HepG2 (cell line): ENCODE results near the gene PROKR1. TPM values are rescaled to one million over a fixed set of nuclear protein-coding genes. Genes with fewer than 3 reads are reported as not detected.

ENCODE experiments used
- ATAC-seq: fragments of 200-7000 bp; cut with Tn5 transposase; 3 replicates; pipeline ENCODE4 v1.9.1; 2020; ENCODE audit warnings: mild to moderate bottlenecking, moderate library complexity
- BruUV-seq: library from RNA; stranded (reverse); fragments of 400-500 nt; replicated peaks from 2 replicates; lab custom pipeline; 2021; lab: Mats Ljungman, UMichigan
- CTCF ChIA-PET: fragments of 300-600 bp; formaldehyde crosslinking; extraction: SDS; loops from one replicate; lab custom pipeline; 2021; ENCODE audit warnings: low total read pairs, inconsistent platforms, low intra/inter-chr PET ratio; lab: Yijun Ruan, JAX
- POLR2A ChIA-PET: fragments of 350-600 bp; sonication (Branson Sonifier 250); formaldehyde crosslinking; loops from one replicate; lab custom pipeline; 2020; ENCODE audit warnings: antibody characterized with exemption, inconsistent platforms; lab: Yijun Ruan, JAX
- DNase-seq: peaks from one replicate; pipeline ENCODE4 v3.0.0-alpha.2; 2015; ENCODE audit warnings: low spot score
- FAIRE-seq: peaks from 3 replicates; lab custom pipeline; 2011; peaks lifted over from hg19 to GRCh38; lab: Jason Lieb, UNC
- H2AFZ ChIP-seq: one replicate; pipeline ENCODE4 v1.6.1; 2011; ENCODE audit warnings: low read length, inconsistent platforms
- H3K27ac ChIP-seq: fragments of 300-600 bp; 3 replicates; pipeline ENCODE4 v1.8.0; 2011; ENCODE audit warnings: mixed run types, mild to moderate bottlenecking, mixed read lengths, low read length, inconsistent platforms; ENCODE audit not compliant: insufficient read depth; ENCODE audit errors: extremely low read length
- H3K27me3 ChIP-seq, 2 experiments: fragments of 200-600 bp in 1 of 2; 2 replicates in 1 of 2; 3 replicates in 1 of 2; pipeline versions ENCODE4 v1.6.0 to v1.8.0; 2011; ENCODE audit warnings: low read length in 2 of 2, mild to moderate bottlenecking in 2 of 2, moderate library complexity in 2 of 2, inconsistent platforms in 1 of 2; ENCODE audit not compliant: insufficient read depth in 2 of 2, control insufficient read depth in 1 of 2
- H3K36me3 ChIP-seq, 2 experiments: fragments of 200-600 bp in 1 of 2; replicated peaks in 1 of 2; 2 replicates in 1 of 2; 3 replicates in 1 of 2; pipeline versions ENCODE4 v1.5.1 to v1.8.0; 2011; ENCODE audit warnings: low read length in 2 of 2, inconsistent platforms in 1 of 2; ENCODE audit not compliant: insufficient read depth in 2 of 2, control insufficient read depth in 1 of 2
- H3K4me1 ChIP-seq: 2 replicates; pipeline ENCODE4 v1.5.1; 2012; ENCODE audit warnings: low read length, inconsistent platforms; ENCODE audit not compliant: insufficient read depth
- H3K4me2 ChIP-seq: 2 replicates; pipeline ENCODE4 v1.6.0; 2011; ENCODE audit warnings: low read depth, low read length, inconsistent platforms
- H3K4me3 ChIP-seq, 3 experiments: fragments of 200-600 bp in 1 of 3; sonication (generic), shearing (Covaris generic) in 1 of 3; replicated peaks in 1 of 3; 2 replicates each; pipeline ENCODE4 v1.5.1; 2011 to 2016; ENCODE audit warnings: low read length in 3 of 3, inconsistent platforms in 2 of 3, low read depth in 2 of 3, mild to moderate bottlenecking in 2 of 3, control low read depth in 1 of 3, mixed read lengths in 1 of 3; ENCODE audit not compliant: insufficient read depth in 1 of 3
- H3K79me2 ChIP-seq: one replicate; pipeline ENCODE4 v1.6.1; 2011; ENCODE audit warnings: low read length, inconsistent platforms; ENCODE audit not compliant: insufficient read depth
- H3K9ac ChIP-seq: 2 replicates; pipeline ENCODE4 v1.6.0; 2011; ENCODE audit warnings: mild to moderate bottlenecking, low read depth, low read length, inconsistent platforms; ENCODE audit not compliant: insufficient read depth
- H3K9me3 ChIP-seq: 2 replicates; pipeline ENCODE4 v1.5.1; 2012; ENCODE audit warnings: mild to moderate bottlenecking, low read length
- H4K20me1 ChIP-seq: 2 replicates; pipeline ENCODE4 v1.6.0; 2011; ENCODE audit warnings: inconsistent platforms, mild to moderate bottlenecking, low read length, moderate library complexity; ENCODE audit not compliant: insufficient read depth
- ATF7 ChIP-seq, 2 experiments: fragments of 450-650 bp in 1 of 2; sonication (generic) in 1 of 2; formaldehyde crosslinking in 1 of 2; IDR thresholded peaks; 2 replicates each; pipeline versions ENCODE4 v1.4.0 to v1.6.1; 2016 to 2020; ENCODE audit warnings: antibody characterized with exemption in 1 of 2, mild to moderate bottlenecking in 1 of 2, missing genetic modification reagents in 1 of 2
- GFI1 ChIP-seq: sonication (generic); formaldehyde crosslinking; IDR thresholded peaks from 2 replicates; pipeline ENCODE4 v1.5.0; 2020; ENCODE audit warnings: missing genetic modification reagents, mild to moderate bottlenecking, borderline replicate concordance
- HOXA3 ChIP-seq: sonication (generic); formaldehyde crosslinking; IDR thresholded peaks from 2 replicates; pipeline ENCODE4 v1.5.0; 2020; ENCODE audit warnings: missing genetic modification reagents
- PHF20 ChIP-seq: sonication (generic); formaldehyde crosslinking; IDR thresholded peaks from 2 replicates; pipeline ENCODE4 v1.5.0; 2020; ENCODE audit warnings: mild to moderate bottlenecking, missing genetic modification reagents
- TOE1 ChIP-seq: sonication (generic); formaldehyde crosslinking; IDR thresholded peaks from 2 replicates; pipeline ENCODE4 v1.4.0; 2020; ENCODE audit warnings: mild to moderate bottlenecking, missing genetic modification reagents
- ZBTB49 ChIP-seq: sonication (generic); formaldehyde crosslinking; IDR thresholded peaks from 2 replicates; pipeline ENCODE4 v1.4.0; 2020; ENCODE audit warnings: missing genetic modification reagents, borderline replicate concordance
- ZNF343 ChIP-seq: sonication (generic); formaldehyde crosslinking; IDR thresholded peaks from 2 replicates; pipeline ENCODE4 v1.4.0; 2020; ENCODE audit warnings: mild to moderate bottlenecking, missing genetic modification reagents
- WGBS: methylation state at CpG from one replicate; pipeline ENCODE4 v1.1.6; 2017; ENCODE audit warnings: low lambda C conversion rate; 5-methylcytosine and 5-hydroxymethylcytosine counted together
- in situ Hi-C: cut with HindIII; loops from 2 replicates; pipeline ENCODE4 v1.10.0; 2017; ENCODE audit warnings: low pct_unique_long_range_greater_than_20kb; ENCODE audit not compliant: extremely low pct_ligation_motif_present
- intact Hi-C: fragments of 100-400 bp; cut with micrococcal nuclease; formaldehyde crosslinking; loops from one replicate; pipeline ENCODE4 v1.10.0; 2022; ENCODE audit not compliant: unreplicated experiment
- polyA plus RNA-seq, 8 experiments: library from polyadenylated mRNA; depleted of rRNA in 3 of 8; stranded (reverse) in 7 of 8; unstranded in 1 of 8; fragments of >200 nt; fragmentation: Illumina TruSeq in 4 of 8; extraction: Trizol in 4 of 8; gene quantifications; 2 replicates each; pipeline versions ENCODE4 v1.2.1 to v1.2.3, GENCODE V29; 2011 to 2016; ENCODE audit warnings: low read depth in 4 of 8, missing spikeins in 1 of 8, mixed read lengths in 1 of 8; ENCODE audit not compliant: insufficient read depth in 1 of 8
- total RNA-seq, 5 experiments: library from RNA; depleted of rRNA; stranded (reverse); fragments of >200 nt; fragmentation: Illumina TruSeq; extraction: Trizol; gene quantifications; 2 replicates each; pipeline ENCODE4 v1.2.3, GENCODE V29; 2016; ENCODE audit warnings: low read depth in 1 of 5
- TF ChIP-seq, protein P1 (sequence below): sonication (generic); formaldehyde crosslinking; IDR thresholded peaks from 2 replicates; pipeline ENCODE4 v1.5.0; 2020; ENCODE audit warnings: missing genetic modification reagents
- TF ChIP-seq, protein P2 (sequence below): sonication (generic); formaldehyde crosslinking; IDR thresholded peaks from 2 replicates; pipeline ENCODE4 v1.8.0; 2022; ENCODE audit warnings: missing genetic modification reagents, mild to moderate bottlenecking, borderline replicate concordance

PROKR1 gene
- total and polyA plus RNA-seq, 2 of the 13 experiments (the other 11 are each of a cell fraction or from before 2014, with no cell fraction given), result not detected

DNA sequence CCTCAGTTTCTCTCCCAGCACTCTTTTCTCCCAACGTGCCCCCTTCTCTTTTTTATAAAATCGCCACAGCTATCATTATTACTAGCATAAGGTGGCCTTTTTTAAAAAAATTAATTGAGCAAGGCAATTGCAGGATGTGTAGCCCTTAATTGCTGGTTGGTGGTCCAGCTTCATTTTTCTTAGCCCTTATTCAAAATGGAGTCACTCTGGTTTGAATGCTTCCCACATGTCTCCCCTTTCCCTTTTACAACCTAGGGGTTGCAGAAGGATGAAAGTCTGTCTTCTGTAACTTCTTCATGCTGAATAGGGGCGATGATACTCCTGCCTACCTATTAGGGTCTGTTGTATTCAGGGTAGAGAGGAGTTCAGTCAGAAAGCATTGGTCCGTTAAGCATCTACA, 36.6 kb upstream of the PROKR1 start:
- POLR2A ChIA-PET, result no interaction called here
- Histone ChIP-seq H3K4me3 (no peak overlapping the region), H3K79me2 (no peaks in the 10 kb centered on the region), H3K9ac (no peak overlapping the region)
- no peak for DNase-seq
- no peak for FAIRE-seq
- CTCF ChIA-PET, result no interaction called here
- in situ Hi-C loops, result no loop called here
- TF ChIP-seq ZBTB49, result no peak
- no peak for TF ChIP-seq PHF20 (CRISPR knock-in tag)
- TF ChIP-seq TOE1 (CRISPR knock-in tag), result no peak
- TF ChIP-seq GFI1 (CRISPR knock-in tag), result no peak
- no peak for TF ChIP-seq ZNF343 (CRISPR knock-in tag)
- TF ChIP-seq, protein P1, sequence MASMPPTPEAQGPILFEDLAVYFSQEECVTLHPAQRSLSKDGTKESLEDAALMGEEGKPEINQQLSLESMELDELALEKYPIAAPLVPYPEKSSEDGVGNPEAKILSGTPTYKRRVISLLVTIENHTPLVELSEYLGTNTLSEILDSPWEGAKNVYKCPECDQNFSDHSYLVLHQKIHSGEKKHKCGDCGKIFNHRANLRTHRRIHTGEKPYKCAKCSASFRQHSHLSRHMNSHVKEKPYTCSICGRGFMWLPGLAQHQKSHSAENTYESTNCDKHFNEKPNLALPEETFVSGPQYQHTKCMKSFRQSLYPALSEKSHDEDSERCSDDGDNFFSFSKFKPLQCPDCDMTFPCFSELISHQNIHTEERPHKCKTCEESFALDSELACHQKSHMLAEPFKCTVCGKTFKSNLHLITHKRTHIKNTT (CRISPR knock-in tag), result no peak
- TF ChIP-seq HOXA3 (CRISPR knock-in tag), result no peak
- TF ChIP-seq, protein P2, sequence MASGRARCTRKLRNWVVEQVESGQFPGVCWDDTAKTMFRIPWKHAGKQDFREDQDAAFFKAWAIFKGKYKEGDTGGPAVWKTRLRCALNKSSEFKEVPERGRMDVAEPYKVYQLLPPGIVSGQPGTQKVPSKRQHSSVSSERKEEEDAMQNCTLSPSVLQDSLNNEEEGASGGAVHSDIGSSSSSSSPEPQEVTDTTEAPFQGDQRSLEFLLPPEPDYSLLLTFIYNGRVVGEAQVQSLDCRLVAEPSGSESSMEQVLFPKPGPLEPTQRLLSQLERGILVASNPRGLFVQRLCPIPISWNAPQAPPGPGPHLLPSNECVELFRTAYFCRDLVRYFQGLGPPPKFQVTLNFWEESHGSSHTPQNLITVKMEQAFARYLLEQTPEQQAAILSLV (CRISPR knock-in tag), result no peak
- no peak for TF ChIP-seq ATF7 (IDR thresholded peaks at IDR 0.05)
- TF ChIP-seq ATF7 (CRISPR knock-in tag; IDR thresholded peaks at IDR 0.05), result no peak
- TF ChIP-seq, all 625 proteins: peak for 0
- intact Hi-C loops, result no loop called here
- BruUV-seq, result no TSS peak
- Histone ChIP-seq H2AFZ (no peak overlapping the region), H3K27me3 (no peaks in the 10 kb centered on the region), H4K20me1 (no peaks in the 10 kb centered on the region), H3K4me2 (no peak overlapping the region), H3K36me3 (no peaks in the 10 kb centered on the region), H3K27ac (no peak overlapping the region), H3K9me3 (peaks cover 16% of the 10 kb centered on the region), H3K4me1 (no peaks in the 10 kb centered on the region)
- WGBS, result 5% methylated on average over 4 of the region's 4 CpGs
- no peak for ATAC-seq
